NT2/D1 (cell line): Measurements from ENCODE around the gene MED16.
"Not testable (repeated sequence)": the region's sequence is repeated elsewhere in the genome, so short reads cannot be mapped to it uniquely, and the experiment has no call there.

Experiments
- DNase-seq: peaks from one replicate; pipeline ENCODE4 v3.0.0-alpha.2; 2011; ENCODE audit warnings: low read depth, low spot score
- H3K27me3 ChIP-seq: 2 replicates; pipeline ENCODE4 v1.6.0; 2011; ENCODE audit warnings: mild to moderate bottlenecking; ENCODE audit not compliant: insufficient read length, insufficient read depth
- H3K36me3 ChIP-seq: 2 replicates; pipeline ENCODE4 v1.6.1; 2011; ENCODE audit warnings: mild to moderate bottlenecking, low read length, mixed read lengths; ENCODE audit not compliant: insufficient read depth, insufficient read length
- H3K4me1 ChIP-seq: 2 replicates; pipeline ENCODE4 v1.5.1; 2011; ENCODE audit not compliant: insufficient read depth, insufficient read length
- H3K4me3 ChIP-seq: 2 replicates; pipeline ENCODE4 v1.5.1; 2011; ENCODE audit warnings: low read depth; ENCODE audit not compliant: insufficient read length
- H3K9ac ChIP-seq: 2 replicates; pipeline ENCODE4 v1.6.0; 2011; ENCODE audit warnings: low read depth; ENCODE audit not compliant: insufficient read length
- H3K9me3 ChIP-seq: 2 replicates; pipeline ENCODE4 v1.5.1; 2011; ENCODE audit warnings: mild to moderate bottlenecking, low read length; ENCODE audit not compliant: insufficient read depth
- SUZ12 ChIP-seq: IDR thresholded peaks from 2 replicates; pipeline ENCODE4 v1.6.1; 2011; ENCODE audit not compliant: insufficient read length, insufficient read depth; ENCODE audit errors: extremely low read depth
- YY1 ChIP-seq: IDR thresholded peaks from 2 replicates; pipeline ENCODE4 v1.6.1; 2011; ENCODE audit not compliant: insufficient read length, insufficient read depth
- ZNF274 ChIP-seq: IDR thresholded peaks from 2 replicates; pipeline ENCODE4 v1.6.1; 2011; ENCODE audit warnings: mild to moderate bottlenecking, low read depth, low read length

Gene MED16

DNA sequence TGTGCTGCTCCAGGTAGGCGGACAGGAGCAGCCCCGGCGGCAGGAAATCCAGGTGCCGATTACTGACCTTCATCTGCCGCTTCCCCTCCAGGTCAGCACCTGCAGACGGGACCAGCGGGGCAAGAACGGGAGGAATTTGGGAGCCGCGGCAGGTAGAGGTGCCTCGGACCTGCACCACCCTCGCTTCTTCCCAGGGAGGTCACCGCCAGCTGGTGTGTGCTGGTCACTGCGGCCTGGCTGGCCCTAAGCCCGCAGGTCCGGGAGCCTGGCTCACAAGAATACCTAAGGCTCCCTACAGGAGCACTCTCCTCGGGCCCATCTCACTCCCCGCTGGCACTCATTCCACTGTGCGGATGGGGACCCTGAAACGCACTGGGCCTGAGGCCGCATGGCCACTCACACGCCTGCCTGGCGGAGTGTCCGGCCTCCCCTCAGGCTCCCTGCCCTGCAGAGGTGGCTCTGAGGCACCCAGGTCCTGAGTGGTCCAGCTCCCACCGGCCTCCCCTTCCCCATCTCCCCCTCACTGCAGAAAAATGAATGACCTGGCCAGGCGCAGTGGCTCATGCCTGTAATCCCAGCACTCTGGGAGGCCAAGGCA, 4.6 kb upstream of the MED16 start:
- H3K4me1 ChIP-seq = peaks cover 17% of the 10 kb centered on the region
- TF ChIP-seq ZNF274 = no peak
- TF ChIP-seq SUZ12 = no peak
- TF ChIP-seq YY1 = no peak
- no peak overlapping the region for H3K9ac ChIP-seq
- H3K9me3 ChIP-seq = no peaks in the 10 kb centered on the region
- H3K36me3 ChIP-seq = peaks cover 51% of the 10 kb centered on the region
- no peak overlapping the region for H3K4me3 ChIP-seq
- DNase-seq = no peak
- H3K27me3 ChIP-seq = no peaks in the 10 kb centered on the region

DNA sequence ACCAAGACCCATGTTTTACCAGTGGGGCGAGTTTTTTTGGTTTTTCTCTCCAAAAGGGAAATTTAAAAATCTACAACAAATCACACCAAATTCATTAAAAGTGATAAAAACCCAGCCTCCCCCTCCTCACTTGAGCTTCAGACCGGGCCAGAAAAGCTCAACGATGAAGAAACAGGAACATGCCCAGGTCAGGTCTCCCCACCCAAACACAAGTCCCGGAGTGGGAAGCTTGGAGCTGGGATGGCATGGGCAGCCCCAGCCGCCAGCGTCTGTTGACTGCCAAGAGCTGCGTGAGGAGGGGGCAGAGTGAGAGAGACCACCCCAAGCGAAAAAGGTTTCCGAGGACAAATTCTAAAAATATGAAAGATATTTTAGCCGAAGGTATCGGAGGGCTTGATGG, 4.0 kb upstream of the MED16 start:
- no peak overlapping the region for H3K4me3 ChIP-seq
- H3K4me1 ChIP-seq = peaks cover 17% of the 10 kb centered on the region
- TF ChIP-seq SUZ12 = no peak
- no peak for TF ChIP-seq ZNF274
- no peak for TF ChIP-seq YY1
- no peak for DNase-seq
- H3K36me3 ChIP-seq = peaks cover 48% of the 10 kb centered on the region
- H3K27me3 ChIP-seq = no peaks in the 10 kb centered on the region
- no peak overlapping the region for H3K9ac ChIP-seq
- H3K9me3 ChIP-seq = no peaks in the 10 kb centered on the region

- Histone ChIP-seq H3K9ac (no peak overlapping the region), H3K4me1 (peaks cover 17% of the 10 kb centered on the region), H3K9me3 (no peaks in the 10 kb centered on the region), H3K4me3 (no peak overlapping the region), H3K36me3 (peaks cover 42% of the 10 kb centered on the region), H3K27me3 (no peaks in the 10 kb centered on the region)
- TF ChIP-seq YY1 (no peak), SUZ12 (no peak), ZNF274 (no peak)
- DNase-seq = no peak
Measured at GRCh38 chr19:896434-896833, 3.4 kb upstream of the MED16 start.

- no peaks in the 10 kb centered on the region for H3K9me3 ChIP-seq
- H3K27me3 ChIP-seq = no peaks in the 10 kb centered on the region
- TF ChIP-seq SUZ12 = no peak
- no peak for TF ChIP-seq ZNF274
- no peak for TF ChIP-seq YY1
- H3K36me3 ChIP-seq = peaks cover 50% of the 10 kb centered on the region
- H3K9ac ChIP-seq = peak overlapping the region; percentile 54
- peaks cover 6% of the 10 kb centered on the region for H3K4me1 ChIP-seq
- peak overlapping the region; percentile 86 for H3K4me3 ChIP-seq
- DNase-seq = no peak
Measured at GRCh38 chr19:892243-892893, 619 bp downstream of the MED16 start.

- H3K27me3 ChIP-seq, DNase-seq, H3K4me1 ChIP-seq, H3K9me3 ChIP-seq: not testable (repeated sequence)
- Histone ChIP-seq H3K9ac (peak overlapping the region; percentile 54), H3K4me3 (peak overlapping the region; percentile 86), H3K36me3 (peaks cover 49% of the 10 kb centered on the region)
Measured at GRCh38 chr19:891421-892200, 1.4 kb downstream of the MED16 start.

GRCh38 chr19:890831-891230, 2.2 kb downstream of the MED16 start:
- Histone ChIP-seq H3K27me3 (no peaks in the 10 kb centered on the region), H3K36me3 (peaks cover 50% of the 10 kb centered on the region), H3K9ac (no peak overlapping the region), H3K4me3 (no peak overlapping the region), H3K4me1 (peaks cover 6% of the 10 kb centered on the region), H3K9me3 (no peaks in the 10 kb centered on the region)
- TF ChIP-seq SUZ12 (no peak), ZNF274 (no peak), YY1 (no peak)
- no peak for DNase-seq

- H3K4me1 ChIP-seq = peaks cover 5% of the 10 kb centered on the region
- H3K9ac ChIP-seq = no peak overlapping the region
- no peak for TF ChIP-seq ZNF274
- TF ChIP-seq YY1 = no peak
- no peak overlapping the region for H3K4me3 ChIP-seq
- peaks cover 60% of the 10 kb centered on the region for H3K36me3 ChIP-seq
- H3K27me3 ChIP-seq = no peaks in the 10 kb centered on the region
- DNase-seq = no peak
- H3K9me3 ChIP-seq = no peaks in the 10 kb centered on the region
Measured at GRCh38 chr19:889662-890295, 3.2 kb downstream of the MED16 start.
